Cerebellar cortex (tissue), 1 donor: ENCODE data around the gene FAM20B.
A peak's percentile ranks its signal among the peaks of the same experiment; 100 is the strongest.

Source experiments
- DNase-seq: peaks from one replicate; pipeline ENCODE4 v3.0.0-alpha.2; 2015; ENCODE audit warnings: low spot score

The FAM20B gene

GRCh38 chr1:179091691-179092165, 66.0 kb downstream of the FAM20B start:
- peak; percentile 58 for DNase-seq

- DNase-seq, result no peak
Observed at GRCh38 chr1:179092896-179093461, 67.3 kb downstream of the FAM20B start.

- no peak for DNase-seq
Observed at GRCh38 chr1:179094818-179095217, 69.1 kb downstream of the FAM20B start.

- no peak for DNase-seq
Observed at GRCh38 chr1:179095377-179095776, 69.7 kb downstream of the FAM20B start.

GRCh38 chr1:179095924-179096323, 70.2 kb downstream of the FAM20B start:
- DNase-seq, result no peak

- no peak for DNase-seq
Observed at GRCh38 chr1:179099891-179100290, 74.2 kb downstream of the FAM20B start.

- no peak for DNase-seq
Observed at GRCh38 chr1:179101566-179101965, 75.9 kb downstream of the FAM20B start.

GRCh38 chr1:179103999-179104398, 78.3 kb downstream of the FAM20B start:
- no peak for DNase-seq

- DNase-seq, result no peak
Observed at GRCh38 chr1:179104611-179105250, 79.0 kb downstream of the FAM20B start.

GRCh38 chr1:179105393-179105792, 79.7 kb downstream of the FAM20B start:
- DNase-seq, result peak; percentile 72

- DNase-seq, result no peak
Observed at GRCh38 chr1:179107706-179108629, 82.3 kb downstream of the FAM20B start.

GRCh38 chr1:179108644-179109043, 83.0 kb downstream of the FAM20B start:
- no peak for DNase-seq

GRCh38 chr1:179115181-179115580, 89.5 kb downstream of the FAM20B start:
- DNase-seq, result no peak

GRCh38 chr1:179119513-179119912, 93.8 kb downstream of the FAM20B start:
- DNase-seq, result no peak

- no peak for DNase-seq
Observed at GRCh38 chr1:179120736-179121135, 95.0 kb downstream of the FAM20B start.

GRCh38 chr1:179121159-179121938, 95.7 kb downstream of the FAM20B start:
- DNase-seq, result peak; percentile 52

- DNase-seq, result no peak
Observed at GRCh38 chr1:179124873-179125272, 99.2 kb downstream of the FAM20B start.
